WTC11 (cell line): ENCODE results near the gene GPR108. TPM values are rescaled to one million over a fixed set of nuclear protein-coding genes. Genes with fewer than 3 reads are reported as not detected.

Source experiments
- ATAC-seq: fragments of 200-7000 bp; cut with Tn5 transposase; 2 replicates; pipeline ENCODE4 v1.10.0; 2021; ENCODE audit warnings: mild to moderate bottlenecking, moderate library complexity
- CTCF ChIA-PET: fragments of 300-600 bp; sonication (Branson Sonifier 250); formaldehyde crosslinking; loops from one replicate; lab custom pipeline; 2021; ENCODE audit warnings: antibody characterized with exemption; lab: Charles Lee
- POLR2A ChIA-PET: fragments of 350-600 bp; sonication (Branson Sonifier 250); formaldehyde crosslinking; loops from one replicate; lab custom pipeline; 2021; ENCODE audit warnings: antibody characterized with exemption; lab: Charles Lee
- DNase-seq: peaks from one replicate; pipeline ENCODE4 v3.0.0; 2021; ENCODE audit warnings: low spot score
- H3K27ac Mint-ChIP-seq: 2 replicates; pipeline ENCODE4 v1.8.0; 2021; ENCODE audit warnings: mixed read lengths
- H3K27me3 Mint-ChIP-seq: 2 replicates; pipeline ENCODE4 v1.8.0; 2021; ENCODE audit warnings: low read depth, mild to moderate bottlenecking, moderate library complexity, mixed read lengths
- H3K36me3 Mint-ChIP-seq: 2 replicates; pipeline ENCODE4 v1.8.0; 2021; ENCODE audit warnings: mixed read lengths
- H3K4me1 Mint-ChIP-seq: 2 replicates; pipeline ENCODE4 v1.8.0; 2022; ENCODE audit warnings: mixed read lengths
- H3K4me3 Mint-ChIP-seq: 2 replicates; pipeline ENCODE4 v1.8.0; 2021; ENCODE audit warnings: mild to moderate bottlenecking, moderate library complexity, mixed read lengths
- H3K9me3 Mint-ChIP-seq: 2 replicates; pipeline ENCODE4 v1.8.0; 2021; ENCODE audit warnings: mixed read lengths
- ARID4B ChIP-seq: sonication (generic); formaldehyde crosslinking; IDR thresholded peaks from 2 replicates; pipeline ENCODE4 v1.8.0; 2023; ENCODE audit warnings: missing genetic modification reagents, mild to moderate bottlenecking, borderline replicate concordance
- CREB1 ChIP-seq: sonication (generic); formaldehyde crosslinking; IDR thresholded peaks from 2 replicates; pipeline ENCODE4 v1.8.0; 2023; ENCODE audit warnings: mild to moderate bottlenecking, missing genetic modification reagents
- E2F1 ChIP-seq: sonication (generic); formaldehyde crosslinking; IDR thresholded peaks from 2 replicates; pipeline ENCODE4 v1.8.0; 2022; ENCODE audit warnings: mild to moderate bottlenecking, missing genetic modification reagents
- ELF4 ChIP-seq: sonication (generic); formaldehyde crosslinking; IDR thresholded peaks from 2 replicates; pipeline ENCODE4 v1.8.1; 2022; ENCODE audit warnings: low read depth, mild to moderate bottlenecking, moderate library complexity, missing genetic modification reagents
- HMGA2 ChIP-seq: fragments of 250-450 bp; sonication (Bioruptor Pico); IDR thresholded peaks from 2 replicates; pipeline ENCODE4 v1.4.0; 2021; ENCODE audit warnings: mild to moderate bottlenecking, moderate library complexity
- MAX ChIP-seq: sonication (generic); formaldehyde crosslinking; IDR thresholded peaks from 2 replicates; pipeline ENCODE4 v1.8.0; 2022; ENCODE audit warnings: mild to moderate bottlenecking, missing genetic modification reagents
- NFE2L1 ChIP-seq: sonication (generic); formaldehyde crosslinking; IDR thresholded peaks from 2 replicates; pipeline ENCODE4 v1.8.1; 2023; ENCODE audit warnings: missing genetic modification reagents
- NFYB ChIP-seq: sonication (generic); formaldehyde crosslinking; conservative IDR thresholded peaks from 2 replicates; pipeline ENCODE4 v1.8.0; 2022; ENCODE audit warnings: low read depth, missing genetic modification reagents
- NR1H2 ChIP-seq: sonication (generic); formaldehyde crosslinking; IDR thresholded peaks from 2 replicates; pipeline ENCODE4 v1.9.0; 2021; ENCODE audit warnings: mild to moderate bottlenecking, moderate library complexity, missing genetic modification reagents
- OVOL2 ChIP-seq: fragments of 250-450 bp; sonication (Bioruptor Pico); IDR thresholded peaks from 2 replicates; pipeline ENCODE4 v1.9.0; 2021; ENCODE audit warnings: mild to moderate bottlenecking, borderline replicate concordance
- SOX15 ChIP-seq: fragments of 250-450 bp; sonication (Bioruptor Pico); IDR thresholded peaks from 2 replicates; pipeline ENCODE4 v1.9.0; 2021; ENCODE audit warnings: mild to moderate bottlenecking
- SP1 ChIP-seq: sonication (generic); formaldehyde crosslinking; conservative IDR thresholded peaks from 2 replicates; pipeline ENCODE4 v1.8.1; 2022; ENCODE audit warnings: missing genetic modification reagents
- ZMAT4 ChIP-seq: fragments of 250-450 bp; sonication (Bioruptor Pico); IDR thresholded peaks from 2 replicates; pipeline ENCODE4 v1.9.0; 2021; ENCODE audit warnings: mild to moderate bottlenecking
- ZNF423 ChIP-seq: fragments of 250-450 bp; sonication (Bioruptor Pico); IDR thresholded peaks from 2 replicates; pipeline ENCODE4 v2.1.2; 2022; ENCODE audit warnings: mild to moderate bottlenecking, moderate library complexity
- total RNA-seq: library from RNA; stranded (reverse); gene quantifications from 3 replicates; pipeline ENCODE4 v1.2.3, GENCODE V29; 2021
- TF ChIP-seq, protein P1 (sequence below): fragments of 200-600 bp; IDR thresholded peaks from 2 replicates; pipeline ENCODE4 v1.8.0; 2022; ENCODE audit warnings: antibody characterized with exemption
- TF ChIP-seq, protein P2 (sequence below): sonication (generic); formaldehyde crosslinking; IDR thresholded peaks from 2 replicates; pipeline ENCODE4 v1.8.1; 2022; ENCODE audit warnings: mild to moderate bottlenecking, moderate library complexity, missing genetic modification reagents
- TF ChIP-seq, protein P3 (sequence below): sonication (generic); formaldehyde crosslinking; conservative IDR thresholded peaks from 2 replicates; pipeline ENCODE4 v1.8.1; 2022; ENCODE audit warnings: mild to moderate bottlenecking, missing genetic modification reagents
- TF ChIP-seq, protein P4 (sequence below): sonication (generic); formaldehyde crosslinking; IDR thresholded peaks from 2 replicates; pipeline ENCODE4 v1.8.1; 2022; ENCODE audit warnings: mild to moderate bottlenecking, missing genetic modification reagents, moderate library complexity, borderline replicate concordance
- TF ChIP-seq, protein P5 (sequence below): sonication (generic); formaldehyde crosslinking; IDR thresholded peaks from 2 replicates; pipeline ENCODE4 v1.8.0; 2022; ENCODE audit warnings: mild to moderate bottlenecking, missing genetic modification reagents

The GPR108 gene
- total RNA-seq, 1 experiment from 2014 or later, result 48.7 TPM

DNA sequence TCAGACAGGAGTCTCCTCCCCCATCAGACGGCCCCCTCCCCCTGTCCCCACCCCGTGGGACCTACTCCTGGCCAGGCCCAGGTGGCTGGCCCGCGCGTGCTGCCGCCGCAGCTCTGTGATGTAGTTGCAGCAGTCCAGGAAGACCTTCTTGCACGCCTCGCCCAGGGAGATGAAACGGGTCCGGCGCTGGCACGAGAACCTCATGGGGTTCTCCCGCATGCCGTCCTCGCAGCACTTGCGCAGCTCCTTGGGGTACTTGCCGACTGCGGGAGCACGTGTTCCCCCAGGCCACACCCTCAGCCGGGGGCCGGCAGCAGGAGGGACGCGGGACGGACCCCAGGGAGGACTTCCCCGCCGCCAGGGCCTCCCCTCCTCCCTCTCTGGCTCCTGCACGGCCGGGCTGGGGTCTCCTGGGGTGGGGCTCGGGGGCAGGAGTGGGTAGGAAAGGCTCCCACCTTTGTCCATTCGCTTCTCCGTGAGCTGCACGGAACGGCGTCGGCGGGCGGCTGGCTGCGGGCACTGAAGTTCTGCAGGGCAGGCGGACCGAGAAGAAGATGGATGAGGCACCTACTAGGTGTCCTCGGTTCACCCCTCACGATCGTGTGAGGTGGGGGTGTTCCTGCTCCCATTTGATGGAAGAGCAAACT, 30.2 kb downstream of the GPR108 start:
- TF ChIP-seq, protein P1, sequence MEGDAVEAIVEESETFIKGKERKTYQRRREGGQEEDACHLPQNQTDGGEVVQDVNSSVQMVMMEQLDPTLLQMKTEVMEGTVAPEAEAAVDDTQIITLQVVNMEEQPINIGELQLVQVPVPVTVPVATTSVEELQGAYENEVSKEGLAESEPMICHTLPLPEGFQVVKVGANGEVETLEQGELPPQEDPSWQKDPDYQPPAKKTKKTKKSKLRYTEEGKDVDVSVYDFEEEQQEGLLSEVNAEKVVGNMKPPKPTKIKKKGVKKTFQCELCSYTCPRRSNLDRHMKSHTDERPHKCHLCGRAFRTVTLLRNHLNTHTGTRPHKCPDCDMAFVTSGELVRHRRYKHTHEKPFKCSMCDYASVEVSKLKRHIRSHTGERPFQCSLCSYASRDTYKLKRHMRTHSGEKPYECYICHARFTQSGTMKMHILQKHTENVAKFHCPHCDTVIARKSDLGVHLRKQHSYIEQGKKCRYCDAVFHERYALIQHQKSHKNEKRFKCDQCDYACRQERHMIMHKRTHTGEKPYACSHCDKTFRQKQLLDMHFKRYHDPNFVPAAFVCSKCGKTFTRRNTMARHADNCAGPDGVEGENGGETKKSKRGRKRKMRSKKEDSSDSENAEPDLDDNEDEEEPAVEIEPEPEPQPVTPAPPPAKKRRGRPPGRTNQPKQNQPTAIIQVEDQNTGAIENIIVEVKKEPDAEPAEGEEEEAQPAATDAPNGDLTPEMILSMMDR, result no peak
- TF ChIP-seq, protein P2, sequence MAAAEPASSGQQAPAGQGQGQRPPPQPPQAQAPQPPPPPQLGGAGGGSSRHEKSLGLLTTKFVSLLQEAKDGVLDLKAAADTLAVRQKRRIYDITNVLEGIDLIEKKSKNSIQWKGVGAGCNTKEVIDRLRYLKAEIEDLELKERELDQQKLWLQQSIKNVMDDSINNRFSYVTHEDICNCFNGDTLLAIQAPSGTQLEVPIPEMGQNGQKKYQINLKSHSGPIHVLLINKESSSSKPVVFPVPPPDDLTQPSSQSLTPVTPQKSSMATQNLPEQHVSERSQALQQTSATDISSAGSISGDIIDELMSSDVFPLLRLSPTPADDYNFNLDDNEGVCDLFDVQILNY, result no peak
- Mint-ChIP-seq H3K4me1 (peaks cover 13% of the 10 kb centered on the region), H3K4me3 (no peak overlapping the region), H3K9me3 (no peaks in the 10 kb centered on the region), H3K27ac (no peak overlapping the region), H3K27me3 (peaks cover 34% of the 10 kb centered on the region), H3K36me3 (no peaks in the 10 kb centered on the region)
- ATAC-seq (no peak), DNase-seq (no peak)
- POLR2A ChIA-PET, result no interaction called here
- CTCF ChIA-PET, result interaction anchor here (0.5 kb wide), 1 partner anchor 127 kb away, joined by 4 read pairs; no protein-coding TSS in a partner anchor

DNA sequence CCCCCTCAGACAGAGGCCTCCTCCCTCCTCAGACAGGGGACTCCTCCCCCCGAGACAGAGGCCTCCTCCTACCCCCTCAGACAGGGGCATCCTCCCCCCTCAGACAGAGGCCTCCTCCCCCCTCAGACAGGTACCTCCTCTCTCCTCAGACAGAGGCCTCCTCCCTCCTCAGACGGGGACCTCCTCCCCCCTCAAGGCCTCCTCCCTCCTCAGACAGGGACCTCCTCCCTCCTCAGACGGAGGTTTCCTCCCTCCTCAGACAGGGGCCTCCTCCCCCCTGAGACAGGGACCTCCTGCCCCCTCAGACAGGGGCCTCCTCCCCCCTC, 30.8 kb downstream of the GPR108 start:
- DNase-seq, result no peak
- Mint-ChIP-seq H3K9me3 (no peaks in the 10 kb centered on the region), H3K4me3 (no peak overlapping the region), H3K36me3 (no peaks in the 10 kb centered on the region), H3K4me1 (peaks cover 12% of the 10 kb centered on the region), H3K27ac (no peak overlapping the region), H3K27me3 (peaks cover 31% of the 10 kb centered on the region)
- CTCF ChIA-PET, result no interaction called here
- no peak for TF ChIP-seq ZMAT4 (CRISPR knock-in tag)
- no peak for TF ChIP-seq HMGA2 (CRISPR knock-in tag)
- no peak for TF ChIP-seq CREB1
- no peak for TF ChIP-seq SOX15
- no peak for TF ChIP-seq NFE2L1
- POLR2A ChIA-PET, result no interaction called here
- no peak for ATAC-seq

DNA sequence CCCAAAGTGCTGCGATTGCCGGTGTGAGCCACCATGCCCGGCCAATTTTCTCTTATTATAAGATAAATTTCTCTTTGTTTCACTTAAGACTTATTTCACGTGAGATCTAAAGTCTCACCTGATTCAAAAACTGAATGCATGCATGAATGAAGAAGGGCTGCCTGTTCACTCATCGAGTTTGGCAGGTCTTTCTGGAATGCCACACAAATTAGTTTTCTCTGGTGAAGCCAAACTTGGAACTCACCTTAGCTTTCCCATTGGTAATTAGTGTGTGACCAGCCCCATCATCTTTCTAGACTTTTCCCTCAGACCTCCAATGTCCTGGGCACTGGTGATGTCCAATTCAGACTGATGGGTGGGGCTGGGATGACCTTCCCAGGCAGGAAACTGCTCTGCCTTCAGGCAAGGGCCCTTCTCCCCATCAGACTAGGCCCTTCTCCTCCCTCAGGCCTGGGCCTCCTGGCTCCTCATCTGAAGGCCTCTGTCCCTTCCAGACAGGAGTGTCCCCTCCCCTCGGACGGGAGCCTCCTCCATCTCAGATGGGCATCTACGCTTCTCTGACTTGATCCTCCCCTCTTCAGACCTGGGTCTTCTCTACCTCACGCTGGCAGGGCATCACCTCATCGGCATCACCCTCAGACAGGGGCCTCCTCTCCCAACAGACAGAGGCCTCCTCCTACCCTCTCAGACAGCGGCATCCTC, 31.3 kb downstream of the GPR108 start:
- H3K4me1 Mint-ChIP-seq, result peaks cover 8% of the 10 kb centered on the region
- no peak overlapping the region for H3K4me3 Mint-ChIP-seq
- no peaks in the 10 kb centered on the region for H3K36me3 Mint-ChIP-seq
- no peaks in the 10 kb centered on the region for H3K9me3 Mint-ChIP-seq
- POLR2A ChIA-PET, result no interaction called here
- H3K27ac Mint-ChIP-seq, result no peak overlapping the region
- no peak for ATAC-seq
- CTCF ChIA-PET, result no interaction called here
- H3K27me3 Mint-ChIP-seq, result peaks cover 26% of the 10 kb centered on the region
- no peak for DNase-seq
- TF ChIP-seq E2F1 (no peak), NFYB (CRISPR knock-in tag) (no peak), ARID4B (no peak), MAX (CRISPR knock-in tag) (no peak), OVOL2 (CRISPR knock-in tag) (no peak), NR1H2 (CRISPR knock-in tag) (no peak), ZNF423 (CRISPR knock-in tag) (no peak), NFE2L1 (no peak), SP1 (no peak), ELF4 (CRISPR knock-in tag) (no peak)
- TF ChIP-seq, protein P3, sequence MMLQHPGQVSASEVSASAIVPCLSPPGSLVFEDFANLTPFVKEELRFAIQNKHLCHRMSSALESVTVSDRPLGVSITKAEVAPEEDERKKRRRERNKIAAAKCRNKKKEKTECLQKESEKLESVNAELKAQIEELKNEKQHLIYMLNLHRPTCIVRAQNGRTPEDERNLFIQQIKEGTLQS (CRISPR knock-in tag), result no peak
- TF ChIP-seq, protein P4, sequence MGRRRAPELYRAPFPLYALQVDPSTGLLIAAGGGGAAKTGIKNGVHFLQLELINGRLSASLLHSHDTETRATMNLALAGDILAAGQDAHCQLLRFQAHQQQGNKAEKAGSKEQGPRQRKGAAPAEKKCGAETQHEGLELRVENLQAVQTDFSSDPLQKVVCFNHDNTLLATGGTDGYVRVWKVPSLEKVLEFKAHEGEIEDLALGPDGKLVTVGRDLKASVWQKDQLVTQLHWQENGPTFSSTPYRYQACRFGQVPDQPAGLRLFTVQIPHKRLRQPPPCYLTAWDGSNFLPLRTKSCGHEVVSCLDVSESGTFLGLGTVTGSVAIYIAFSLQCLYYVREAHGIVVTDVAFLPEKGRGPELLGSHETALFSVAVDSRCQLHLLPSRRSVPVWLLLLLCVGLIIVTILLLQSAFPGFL (CRISPR knock-in tag), result no peak
- TF ChIP-seq, protein P5, sequence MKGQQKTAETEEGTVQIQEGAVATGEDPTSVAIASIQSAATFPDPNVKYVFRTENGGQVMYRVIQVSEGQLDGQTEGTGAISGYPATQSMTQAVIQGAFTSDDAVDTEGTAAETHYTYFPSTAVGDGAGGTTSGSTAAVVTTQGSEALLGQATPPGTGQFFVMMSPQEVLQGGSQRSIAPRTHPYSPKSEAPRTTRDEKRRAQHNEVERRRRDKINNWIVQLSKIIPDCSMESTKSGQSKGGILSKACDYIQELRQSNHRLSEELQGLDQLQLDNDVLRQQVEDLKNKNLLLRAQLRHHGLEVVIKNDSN (CRISPR knock-in tag), result no peak
